Stimulated activated CD4-positive, alpha-beta T cell treated with anti-CD3 and anti-CD28 coated beads, Interleukin-12 subunit alpha, Interleukin-12 subunit beta, amount 100 ng/mL, for 24 hours (primary cell): ENCODE results near the gene TMEM131.
"Not testable (repeated sequence)": the region's sequence is repeated elsewhere in the genome, so short reads cannot be mapped to it uniquely, and the experiment has no call there.

Experiments used
- DNase-seq, 2 experiments: peaks; one replicate each; pipeline ENCODE4 v3.0.0-alpha.2; 2020; ENCODE audit warnings: low read depth in 2 of 2

The TMEM131 gene

DNA sequence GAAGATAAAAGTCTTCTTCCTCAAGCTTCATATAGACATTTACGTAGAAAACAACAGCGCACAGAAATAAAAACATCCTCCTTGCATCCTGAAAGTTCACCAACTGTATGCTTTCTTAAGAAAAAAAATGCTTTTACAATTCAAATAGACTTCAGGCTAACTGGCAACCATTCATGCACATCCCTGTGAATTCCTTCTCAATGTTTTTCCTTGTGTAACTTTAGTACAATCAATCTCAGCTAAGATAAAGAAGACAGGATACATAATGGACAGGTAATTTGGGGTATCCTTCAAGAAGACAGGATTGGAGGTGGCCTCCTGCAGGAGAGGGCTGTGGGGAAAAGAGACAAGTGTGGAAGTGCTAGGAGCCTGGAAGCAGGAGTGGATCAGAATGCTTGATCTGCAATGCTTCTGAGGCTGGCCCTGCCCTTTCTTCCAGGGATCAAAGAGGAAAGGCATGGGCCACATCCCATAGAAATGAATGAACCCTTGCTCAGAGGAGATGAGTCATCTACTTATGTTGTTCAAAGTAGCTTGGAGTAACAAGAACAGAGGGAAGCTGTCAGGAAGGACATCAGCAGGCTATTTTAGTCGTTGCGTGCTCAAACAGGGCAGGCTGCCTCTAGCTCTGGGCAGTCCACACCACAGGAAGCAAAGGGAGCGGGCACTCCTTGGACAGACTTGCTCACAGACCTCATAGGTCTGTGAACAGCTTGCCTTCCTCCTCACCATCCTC, 126.6 kb downstream of the TMEM131 start:
- no peak for DNase-seq

DNA sequence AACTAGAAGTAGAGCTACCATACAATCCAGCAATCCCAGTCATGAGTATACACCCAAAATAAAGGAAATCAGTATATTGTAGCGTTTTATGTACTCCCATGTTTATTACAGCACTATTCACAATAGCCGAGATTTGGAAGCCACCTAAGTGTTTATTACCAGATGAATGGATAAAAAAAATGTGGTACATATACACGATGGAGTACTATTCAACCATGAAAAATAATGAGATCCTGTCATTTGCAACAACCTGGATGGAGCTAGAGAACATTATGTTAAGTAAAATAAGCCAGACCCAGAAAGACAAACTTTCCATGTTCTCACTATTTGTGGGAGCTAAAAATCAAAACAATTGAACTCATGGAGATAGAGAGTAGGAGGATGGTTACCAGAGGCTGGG, 131.9 kb downstream of the TMEM131 start:
- DNase-seq: no peak

GRCh38 chr2:97861177-97861576, 134.6 kb downstream of the TMEM131 start:
- no peak for DNase-seq

DNA sequence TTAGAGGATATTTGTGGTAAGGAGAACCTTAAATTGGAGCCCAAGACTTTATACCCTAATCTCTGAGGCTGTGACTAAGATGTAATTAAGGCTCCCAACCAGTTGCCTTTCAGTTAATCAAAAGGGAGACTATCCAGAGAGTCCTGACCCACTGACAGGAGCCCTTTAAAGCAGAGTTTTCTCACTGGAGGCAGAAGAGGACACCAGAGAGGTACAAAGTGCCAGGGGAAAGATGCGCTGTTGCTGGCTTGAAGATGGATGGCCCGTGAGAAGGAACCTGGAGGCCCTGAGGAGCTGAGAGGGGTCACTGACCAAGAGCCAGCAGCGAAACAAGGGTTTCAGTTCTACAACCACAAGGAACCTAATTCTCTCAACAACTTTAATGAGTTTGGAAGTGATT, 137.3 kb downstream of the TMEM131 start:
- DNase-seq: no peak

- DNase-seq: no peak
These were observed 138.2 kb downstream of the TMEM131 start for GRCh38 chr2:97857553-97857952.

GRCh38 chr2:97853057-97853456, 142.7 kb downstream of the TMEM131 start:
- DNase-seq: not testable (repeated sequence)

DNA sequence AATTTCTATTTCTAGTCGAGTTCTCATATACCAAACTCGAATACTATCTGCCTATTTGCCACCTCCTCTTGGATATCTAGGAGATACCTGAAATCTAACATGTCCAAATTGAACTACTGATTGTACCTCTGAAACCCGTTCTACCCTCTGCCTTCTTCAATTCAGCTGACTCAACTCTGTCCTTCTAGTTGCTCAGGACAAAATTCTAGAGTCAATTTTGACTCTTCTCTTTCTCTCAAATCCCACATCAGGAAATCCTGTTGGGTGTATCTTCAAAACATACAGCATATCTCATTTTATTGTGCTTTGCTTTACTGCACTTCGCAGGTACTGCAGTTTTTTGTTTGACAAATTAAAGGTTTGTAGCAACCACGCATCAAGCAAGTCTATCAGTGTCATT, 144.6 kb downstream of the TMEM131 start:
- no peak for DNase-seq

DNA sequence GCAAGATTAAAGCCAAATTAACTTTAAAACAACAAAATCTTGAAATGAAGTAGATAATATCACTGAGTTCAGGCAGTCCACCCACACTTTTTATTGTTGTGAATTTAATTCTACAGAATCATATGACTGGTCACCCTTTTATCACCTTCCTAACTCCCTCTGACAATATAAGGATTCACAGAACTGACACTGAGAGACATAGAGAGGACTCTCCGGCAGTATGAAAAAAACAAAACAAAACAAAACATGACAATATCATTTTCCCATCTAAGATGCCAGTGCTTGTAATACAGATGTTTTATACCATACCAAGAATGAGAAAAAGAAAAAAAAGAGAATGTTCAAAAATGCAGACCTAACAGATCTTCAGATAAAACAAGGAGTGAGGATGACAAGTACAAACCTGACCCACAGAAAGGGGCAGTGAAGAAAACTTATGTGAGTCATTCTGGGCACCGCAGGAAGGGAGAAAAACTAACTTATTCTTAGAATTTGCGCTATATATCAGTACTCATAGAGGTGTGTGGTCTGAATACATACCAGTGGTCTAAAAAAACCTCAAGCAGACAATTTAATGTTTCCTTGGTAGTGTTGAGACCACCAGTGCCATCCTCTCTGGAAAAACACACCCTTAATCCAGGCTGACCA, 145.7 kb downstream of the TMEM131 start:
- DNase-seq: no peak

GRCh38 chr2:97848306-97848705, 147.4 kb downstream of the TMEM131 start:
- DNase-seq: no peak

DNA sequence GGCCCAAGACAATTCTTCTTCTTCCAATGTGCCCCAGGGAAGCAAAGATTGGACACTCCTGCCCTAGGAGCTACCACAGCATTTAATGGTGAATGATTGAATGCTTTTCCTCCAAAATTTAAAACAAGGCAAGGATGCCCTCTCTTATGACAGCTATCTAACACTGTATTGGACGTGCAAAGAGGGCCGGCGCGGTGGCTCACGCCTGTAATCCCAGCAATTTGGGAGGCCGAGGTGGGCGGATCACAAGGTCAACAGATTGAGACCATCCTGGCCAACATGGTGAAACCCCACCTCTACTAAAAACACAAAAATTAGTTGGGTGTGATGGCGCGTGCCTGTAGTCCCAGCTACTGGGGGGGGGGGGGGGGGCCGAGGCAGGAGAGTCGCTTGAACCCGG, 149.0 kb downstream of the TMEM131 start:
- not testable (repeated sequence) for DNase-seq

DNA sequence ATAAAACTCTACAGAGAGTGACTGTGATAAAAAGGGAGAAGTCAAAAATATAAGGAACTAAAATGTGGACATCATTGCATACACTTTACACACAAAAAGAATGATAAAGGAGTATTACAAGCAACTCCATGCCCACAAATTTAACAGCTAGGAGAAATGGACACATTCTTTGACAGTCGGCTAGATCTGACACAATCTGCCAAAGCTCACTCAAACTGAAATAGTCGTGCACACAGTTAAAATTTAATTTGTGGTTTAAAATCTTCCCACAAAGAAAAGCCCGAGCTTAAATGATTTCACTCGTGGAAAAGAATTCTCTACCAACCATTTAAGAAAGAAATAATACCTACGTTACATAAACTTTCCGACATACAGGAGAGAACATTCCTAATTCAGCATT, 149.9 kb downstream of the TMEM131 start:
- no peak for DNase-seq

- DNase-seq: no peak
These were observed 150.6 kb downstream of the TMEM131 start for GRCh38 chr2:97845133-97845532.

GRCh38 chr2:97844311-97844859, 151.4 kb downstream of the TMEM131 start:
- no peak for DNase-seq

DNA sequence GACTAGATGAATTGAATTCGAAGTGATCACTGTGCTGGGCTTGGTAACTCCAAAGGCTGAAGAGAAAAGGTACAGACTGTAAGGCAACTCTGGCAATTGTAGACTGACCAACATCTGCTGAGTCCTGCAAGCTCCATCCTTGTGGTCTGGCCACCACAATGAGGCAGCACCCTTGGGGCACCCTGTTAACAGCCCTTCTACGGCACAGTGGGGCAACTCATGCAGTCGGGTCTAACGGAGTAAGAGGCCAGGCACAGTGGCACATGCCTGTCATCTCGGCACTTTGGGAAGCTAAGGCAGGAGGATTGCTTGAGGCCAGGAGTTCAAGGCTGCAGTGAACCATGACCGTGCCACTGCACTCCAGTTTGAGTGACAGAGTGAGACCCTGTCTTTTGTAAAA, 155.6 kb downstream of the TMEM131 start:
- DNase-seq: no peak

- DNase-seq: no peak
These were observed 161.1 kb downstream of the TMEM131 start for GRCh38 chr2:97834610-97835009.

DNA sequence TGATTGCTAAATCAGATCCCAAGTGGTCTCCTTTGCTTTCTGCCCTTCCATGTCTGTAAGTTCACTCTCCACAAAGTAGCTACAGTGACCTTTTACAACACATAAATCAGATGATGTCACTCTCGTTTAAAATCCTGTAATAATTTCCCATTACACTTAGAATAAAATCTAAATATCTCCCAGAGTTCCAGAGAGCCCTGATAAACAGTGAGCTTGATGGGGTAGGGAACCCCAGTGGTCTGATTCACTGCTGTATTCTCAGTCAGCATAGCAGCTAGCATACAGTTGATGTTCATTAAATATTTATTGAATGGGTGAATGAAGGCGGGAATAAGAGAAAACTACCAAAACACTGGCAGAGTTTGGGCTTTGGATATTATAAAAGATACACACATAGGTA, 164.6 kb downstream of the TMEM131 start:
- DNase-seq: no peak

DNA sequence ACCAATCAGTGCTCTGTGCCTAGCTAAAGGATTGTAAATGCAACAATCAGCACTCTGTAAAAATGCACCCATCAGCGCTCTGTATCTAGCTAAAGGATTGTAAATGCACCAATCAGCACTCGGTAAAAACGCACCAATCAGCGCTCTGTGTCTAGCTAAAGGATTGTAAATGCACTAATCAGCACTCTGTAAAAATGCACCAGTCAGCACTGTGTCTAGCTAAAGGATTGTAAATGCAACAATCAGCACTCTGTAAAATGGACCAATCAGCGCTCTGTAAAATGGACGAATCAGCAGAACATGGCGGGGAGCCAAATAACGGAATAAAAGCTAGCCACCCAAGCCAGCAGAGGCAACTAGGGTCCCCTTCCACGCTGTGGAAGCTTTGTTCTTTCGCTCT, 166.5 kb downstream of the TMEM131 start:
- not testable (repeated sequence) for DNase-seq

DNA sequence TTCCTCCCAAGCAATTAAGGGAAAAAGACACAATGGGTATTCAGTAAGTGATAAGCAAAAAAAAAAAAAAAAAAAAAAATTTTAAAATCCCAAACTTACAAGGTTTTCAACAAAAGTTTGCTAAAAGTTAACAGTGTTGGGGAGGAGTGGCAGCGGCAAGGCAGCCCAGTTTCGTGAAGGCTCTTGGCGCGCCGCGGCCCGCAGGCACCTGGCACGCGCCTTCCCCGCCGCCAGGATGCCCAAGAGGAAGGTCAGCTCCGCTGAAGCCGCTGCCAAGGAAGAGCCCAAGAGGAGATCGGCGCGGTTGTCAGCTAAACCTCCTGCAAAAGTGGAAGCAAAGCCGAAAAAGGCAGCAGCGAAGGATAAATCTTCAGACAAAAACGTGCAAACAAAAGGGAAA, 168.7 kb downstream of the TMEM131 start:
- not testable (repeated sequence) for DNase-seq

- DNase-seq: not testable (repeated sequence)
These were observed 169.4 kb downstream of the TMEM131 start for GRCh38 chr2:97826266-97826847.

DNA sequence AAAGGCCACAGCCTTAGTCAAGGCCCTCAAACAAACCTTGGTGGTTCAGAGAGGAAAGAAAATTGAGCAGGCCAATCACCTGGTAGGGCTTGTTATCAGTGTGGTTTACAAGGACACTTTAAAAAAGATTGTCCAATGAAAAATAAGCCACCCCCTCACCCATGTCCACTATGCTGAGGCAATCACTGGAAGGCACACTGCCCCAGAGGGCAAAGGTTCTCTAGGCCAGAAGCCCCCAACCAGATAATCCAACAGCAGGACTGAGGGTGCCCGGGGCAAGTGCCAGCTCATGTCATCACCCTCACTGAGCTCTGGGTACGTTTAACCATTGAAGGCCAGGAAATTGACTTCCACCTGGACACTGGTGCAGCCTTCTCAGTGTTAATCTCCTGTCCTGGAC, 171.7 kb downstream of the TMEM131 start:
- DNase-seq: not testable (repeated sequence)

- DNase-seq: not testable (repeated sequence)
These were observed 173.9 kb downstream of the TMEM131 start for GRCh38 chr2:97821862-97822261.

- DNase-seq: no peak
These were observed 176.0 kb downstream of the TMEM131 start for GRCh38 chr2:97819754-97820153.

DNA sequence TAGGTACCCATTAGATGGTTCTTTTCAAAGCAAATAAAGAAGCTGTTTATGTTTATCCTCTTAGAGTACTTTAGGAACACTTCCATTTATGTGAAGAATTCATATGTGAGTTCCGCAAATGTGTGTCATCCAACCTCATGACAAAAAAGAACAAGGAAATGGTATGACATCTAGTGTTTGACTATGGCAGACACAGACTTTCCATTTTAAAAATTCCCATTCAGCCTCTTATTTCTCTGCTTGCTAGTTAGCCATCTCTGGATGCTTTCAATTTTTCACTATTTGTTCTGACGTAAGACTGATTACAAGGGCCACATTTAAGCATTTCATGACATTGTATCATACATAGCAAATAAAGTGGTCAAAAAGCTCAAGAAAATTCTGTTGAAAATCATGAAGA, 179.3 kb downstream of the TMEM131 start:
- DNase-seq: no peak
